H9 (cell line): ENCODE data around the gene DMD. TPM values are rescaled to one million over a fixed set of nuclear protein-coding genes. Genes with fewer than 3 reads are reported as not detected.

Experiments used
- DNase-seq: peaks from one replicate; pipeline ENCODE4 v3.0.0-alpha.2; 2017
- H2AFZ ChIP-seq: one replicate; pipeline ENCODE4 v1.6.1; 2013; ENCODE audit warnings: mild to moderate bottlenecking, low read length, control low read depth, moderate library complexity
- H2AK5ac ChIP-seq: 2 replicates; pipeline ENCODE4 v1.6.1; 2013; ENCODE audit warnings: low read length, control low read depth, mixed read lengths; ENCODE audit not compliant: insufficient read length
- H2BK120ac ChIP-seq: one replicate; pipeline ENCODE4 v1.6.1; 2013; ENCODE audit warnings: low read depth, mild to moderate bottlenecking, low read length, control low read depth, inconsistent platforms; ENCODE audit not compliant: poor library complexity, severe bottlenecking
- H2BK12ac ChIP-seq: 2 replicates; pipeline ENCODE4 v1.6.1; 2013; ENCODE audit warnings: low read length, control low read depth, mixed read lengths, low read depth; ENCODE audit not compliant: insufficient read length
- H2BK15ac ChIP-seq: 2 replicates; pipeline ENCODE4 v1.6.1; 2013; ENCODE audit warnings: low read depth, low read length, control low read depth
- H2BK20ac ChIP-seq: one replicate; pipeline ENCODE4 v1.6.1; 2013; ENCODE audit warnings: low read depth, mild to moderate bottlenecking, low read length, control low read depth, inconsistent platforms; ENCODE audit not compliant: poor library complexity, severe bottlenecking
- H2BK5ac ChIP-seq: 2 replicates; pipeline ENCODE4 v1.6.1; 2013; ENCODE audit warnings: low read length, control low read depth, mixed read lengths; ENCODE audit not compliant: insufficient read length
- H3K14ac ChIP-seq: 2 replicates; pipeline ENCODE4 v1.6.1; 2013; ENCODE audit warnings: low read length, control low read depth; ENCODE audit not compliant: insufficient read depth
- H3K18ac ChIP-seq: 2 replicates; pipeline ENCODE4 v1.6.1; 2013; ENCODE audit warnings: low read depth, mild to moderate bottlenecking, mixed read lengths, low read length, control low read depth; ENCODE audit not compliant: insufficient read length
- H3K23ac ChIP-seq: 2 replicates; pipeline ENCODE4 v1.6.1; 2013; ENCODE audit warnings: low read length, control low read depth, mixed read lengths, low read depth; ENCODE audit not compliant: insufficient read length
- H3K23me2 ChIP-seq: 2 replicates; pipeline ENCODE4 v1.6.1; 2013; ENCODE audit warnings: low read depth, mild to moderate bottlenecking, mixed read lengths, low read length, control low read depth; ENCODE audit not compliant: insufficient read length, poor library complexity, severe bottlenecking
- H3K27ac ChIP-seq: 2 replicates; pipeline ENCODE4 v1.5.1; 2013; ENCODE audit warnings: low read length, control low read depth, mixed read lengths, low read depth; ENCODE audit not compliant: insufficient read length
- H3K27me3 ChIP-seq: 2 replicates; pipeline ENCODE4 v1.6.1; 2013; ENCODE audit warnings: low read length, control low read depth, inconsistent platforms; ENCODE audit not compliant: insufficient read depth
- H3K4ac ChIP-seq: 2 replicates; pipeline ENCODE4 v1.6.1; 2013; ENCODE audit warnings: low read depth, mild to moderate bottlenecking, control low read depth, inconsistent platforms, low read length, moderate library complexity
- H3K4me1 ChIP-seq: 2 replicates; pipeline ENCODE4 v1.6.1; 2013; ENCODE audit warnings: low read length, control low read depth, inconsistent platforms; ENCODE audit not compliant: insufficient read depth
- H3K4me2 ChIP-seq: 2 replicates; pipeline ENCODE4 v1.6.1; 2013; ENCODE audit warnings: low read length, control low read depth, mixed read lengths; ENCODE audit not compliant: insufficient read length, insufficient read depth
- H3K56ac ChIP-seq: 2 replicates; pipeline ENCODE4 v1.6.1; 2013; ENCODE audit warnings: low read depth, mild to moderate bottlenecking, mixed read lengths, low read length, control low read depth; ENCODE audit not compliant: insufficient read length
- H3K79me1 ChIP-seq: 2 replicates; pipeline ENCODE4 v1.6.1; 2013; ENCODE audit warnings: low read depth, mild to moderate bottlenecking, moderate library complexity, low read length, control low read depth, inconsistent platforms; ENCODE audit not compliant: insufficient read depth, poor library complexity, severe bottlenecking
- H3K79me2 ChIP-seq: 2 replicates; pipeline ENCODE4 v1.6.1; 2013; ENCODE audit warnings: low read length, control low read depth, inconsistent platforms; ENCODE audit not compliant: insufficient read depth
- H3K9ac ChIP-seq: 2 replicates; pipeline ENCODE4 v1.6.1; 2013; ENCODE audit warnings: low read length, control low read depth, mixed read lengths; ENCODE audit not compliant: insufficient read length; ENCODE audit errors: extremely low read depth
- H3K9me3 ChIP-seq: one replicate; pipeline ENCODE4 v1.6.1; 2013; ENCODE audit warnings: low read depth, low read length, inconsistent platforms; ENCODE audit not compliant: control insufficient read depth
- H3T11ph ChIP-seq: one replicate; pipeline ENCODE4 v1.6.1; 2013; ENCODE audit warnings: mild to moderate bottlenecking, low read length, control low read depth, inconsistent platforms
- H4K20me1 ChIP-seq: one replicate; pipeline ENCODE4 v1.6.1; 2013; ENCODE audit not compliant: control insufficient read depth, insufficient read length, insufficient read depth
- H4K5ac ChIP-seq: 2 replicates; pipeline ENCODE4 v1.6.1; 2013; ENCODE audit warnings: low read depth, mild to moderate bottlenecking, mixed read lengths, low read length, control low read depth; ENCODE audit not compliant: insufficient read length
- H4K8ac ChIP-seq: replicated peaks from 2 replicates; pipeline ENCODE4 v1.6.1; 2013; ENCODE audit warnings: low read length, control low read depth, mixed read lengths, low read depth; ENCODE audit not compliant: insufficient read length
- H4K91ac ChIP-seq: 2 replicates; pipeline ENCODE4 v1.6.1; 2013; ENCODE audit warnings: low read depth, mild to moderate bottlenecking, moderate library complexity, mixed read lengths, low read length, control low read depth; ENCODE audit not compliant: insufficient read length
- H3K27ac Mint-ChIP-seq, 3 experiments: 2 replicates in 2 of 3; 3 replicates in 1 of 3; pipeline ENCODE4 v1.8.0; 2020 to 2021; ENCODE audit warnings: mixed read lengths in 3 of 3, mild to moderate bottlenecking in 1 of 3, moderate library complexity in 1 of 3
- H3K27me3 Mint-ChIP-seq: 2 replicates; pipeline ENCODE4 v1.8.0; 2021; ENCODE audit warnings: low read depth, mild to moderate bottlenecking, moderate library complexity, mixed read lengths
- H3K36me3 Mint-ChIP-seq, 3 experiments: 2 replicates in 2 of 3; 3 replicates in 1 of 3; pipeline ENCODE4 v1.8.0; 2020 to 2021; ENCODE audit warnings: low read depth in 3 of 3, mixed read lengths in 3 of 3; ENCODE audit not compliant: insufficient read depth in 1 of 3
- H3K4me1 Mint-ChIP-seq, 2 experiments: 2 replicates each; pipeline ENCODE4 v1.8.0; 2020; ENCODE audit warnings: mixed read lengths in 2 of 2
- H3K4me3 Mint-ChIP-seq, 2 experiments: 2 replicates in 1 of 2; 3 replicates in 1 of 2; pipeline ENCODE4 v1.8.0; 2020 to 2021; ENCODE audit warnings: mild to moderate bottlenecking in 2 of 2, mixed read lengths in 2 of 2, moderate library complexity in 1 of 2
- H3K9me3 Mint-ChIP-seq, 2 experiments: 2 replicates in 1 of 2; 3 replicates in 1 of 2; pipeline ENCODE4 v1.8.0; 2020; ENCODE audit warnings: mild to moderate bottlenecking in 2 of 2, mixed read lengths in 2 of 2, moderate library complexity in 1 of 2
- WGBS: extraction: QIAGEN DNeasy Blood & Tissue Kit; methylation state at CpG from one replicate; pipeline ENCODE4 v1.1.7; 2013; ENCODE audit warnings: missing lambda C conversion rate, low lambda C conversion rate, mixed read lengths; ENCODE audit not compliant: insufficient read length; ENCODE audit errors: extremely low coverage; 5-methylcytosine and 5-hydroxymethylcytosine counted together
- total RNA-seq: library from RNA; stranded (reverse); gene quantifications from 2 replicates; pipeline ENCODE4 v1.2.1, GENCODE V29; 2021
- TF ChIP-seq, protein P1 (sequence below): fragments of 200-600 bp; sonication (generic); conservative IDR thresholded peaks from 3 replicates; pipeline ENCODE4 v1.8.0; 2021; ENCODE audit warnings: antibody characterized with exemption, mild to moderate bottlenecking

Gene DMD
- total RNA-seq, 1 experiment from 2014 or later = 3.8 TPM

DNA sequence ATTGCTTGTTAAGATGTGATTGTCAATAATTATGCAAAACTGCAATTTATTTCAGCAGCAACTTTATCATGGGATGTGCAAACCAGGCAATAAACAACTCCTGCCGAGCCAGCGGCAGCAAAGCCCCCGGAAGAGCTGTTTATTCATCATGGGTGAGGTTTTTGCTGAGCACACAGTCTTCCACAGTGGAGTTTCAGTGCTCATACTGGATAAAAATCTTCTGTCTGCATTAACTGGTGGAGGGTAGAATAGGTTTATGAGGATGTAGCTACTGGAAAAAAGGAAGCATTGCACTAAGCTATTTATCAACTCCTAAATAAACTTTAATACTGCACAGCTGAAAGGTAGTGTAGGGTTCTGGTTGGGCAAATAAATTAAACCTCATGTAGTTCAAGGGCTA, 1582.2 kb downstream of the DMD start:
- no peak overlapping the region for H2BK12ac ChIP-seq
- no peaks in the 10 kb centered on the region for H3K27me3 Mint-ChIP-seq
- H3K79me2 ChIP-seq = no peaks in the 10 kb centered on the region
- H3K4me1 Mint-ChIP-seq = peaks cover 4 to 5% of the 10 kb centered on the region in 2 experiments; a peak in 3 of 4 replicates
- no peak overlapping the region for H2BK20ac ChIP-seq
- no peaks in the 10 kb centered on the region for H3K9me3 ChIP-seq
- H3K79me1 ChIP-seq = no peaks in the 10 kb centered on the region
- no peak overlapping the region for H3K23ac ChIP-seq
- H3K4me1 ChIP-seq = no peaks in the 10 kb centered on the region
- H3K27ac ChIP-seq = no peak overlapping the region
- no peak overlapping the region for H4K5ac ChIP-seq
- no peaks in the 10 kb centered on the region for H3K27me3 ChIP-seq
- WGBS = no CpG with 5 or more reads among the region's 3 CpGs
- H3K9me3 Mint-ChIP-seq = peaks cover 42 to 48% of the 10 kb centered on the region in 2 experiments
- no peak overlapping the region for H2BK120ac ChIP-seq
- no peak overlapping the region for H3K4me3 Mint-ChIP-seq
- H3K56ac ChIP-seq = no peak overlapping the region
- no peaks in the 10 kb centered on the region for H3K36me3 Mint-ChIP-seq
- H3K27ac Mint-ChIP-seq = no peak overlapping the region
- no peak overlapping the region for H3K18ac ChIP-seq
- no peak overlapping the region for H3K4ac ChIP-seq
- H3K14ac ChIP-seq = no peak overlapping the region
- H4K91ac ChIP-seq = no peak overlapping the region
- TF ChIP-seq, protein P1, sequence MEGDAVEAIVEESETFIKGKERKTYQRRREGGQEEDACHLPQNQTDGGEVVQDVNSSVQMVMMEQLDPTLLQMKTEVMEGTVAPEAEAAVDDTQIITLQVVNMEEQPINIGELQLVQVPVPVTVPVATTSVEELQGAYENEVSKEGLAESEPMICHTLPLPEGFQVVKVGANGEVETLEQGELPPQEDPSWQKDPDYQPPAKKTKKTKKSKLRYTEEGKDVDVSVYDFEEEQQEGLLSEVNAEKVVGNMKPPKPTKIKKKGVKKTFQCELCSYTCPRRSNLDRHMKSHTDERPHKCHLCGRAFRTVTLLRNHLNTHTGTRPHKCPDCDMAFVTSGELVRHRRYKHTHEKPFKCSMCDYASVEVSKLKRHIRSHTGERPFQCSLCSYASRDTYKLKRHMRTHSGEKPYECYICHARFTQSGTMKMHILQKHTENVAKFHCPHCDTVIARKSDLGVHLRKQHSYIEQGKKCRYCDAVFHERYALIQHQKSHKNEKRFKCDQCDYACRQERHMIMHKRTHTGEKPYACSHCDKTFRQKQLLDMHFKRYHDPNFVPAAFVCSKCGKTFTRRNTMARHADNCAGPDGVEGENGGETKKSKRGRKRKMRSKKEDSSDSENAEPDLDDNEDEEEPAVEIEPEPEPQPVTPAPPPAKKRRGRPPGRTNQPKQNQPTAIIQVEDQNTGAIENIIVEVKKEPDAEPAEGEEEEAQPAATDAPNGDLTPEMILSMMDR = no peak
- no peak overlapping the region for H3K4me2 ChIP-seq
- no peak overlapping the region for H3T11ph ChIP-seq
- no peaks in the 10 kb centered on the region for H4K20me1 ChIP-seq
- DNase-seq = no peak
- no peaks in the 10 kb centered on the region for H3K23me2 ChIP-seq
- no peak overlapping the region for H2AFZ ChIP-seq
- no peak overlapping the region for H2BK15ac ChIP-seq
- H2AK5ac ChIP-seq = no peak overlapping the region
- no peak overlapping the region for H3K9ac ChIP-seq
- H2BK5ac ChIP-seq = no peak overlapping the region
- H4K8ac ChIP-seq = no peak overlapping the region
